GM12878 (cell line): Measurements from ENCODE around the gene PRDM2. TPM values are rescaled to one million over a fixed set of nuclear protein-coding genes. Genes with fewer than 3 reads are reported as not detected.

Experiments used
- ATAC-seq: fragments of 200-7000 bp; cut with Tn5 transposase; 3 replicates; pipeline ENCODE4 v1.9.1; 2020; ENCODE audit warnings: mild to moderate bottlenecking, moderate library complexity
- BruUV-seq: library from RNA; stranded (reverse); fragments of 400-500 nt; replicated peaks from 2 replicates; lab custom pipeline; 2021; lab: Mats Ljungman, UMichigan
- CTCF ChIA-PET: fragments of 300-600 bp; sonication (Branson Sonifier 250); formaldehyde crosslinking; extraction: SDS; loops from one replicate; lab custom pipeline; 2021; ENCODE audit warnings: inconsistent platforms; lab: Yijun Ruan, JAX
- POLR2A ChIA-PET: fragments of 350-600 bp; formaldehyde crosslinking; extraction: SDS; loops from one replicate; lab custom pipeline; 2021; ENCODE audit warnings: inconsistent platforms; lab: Charles Lee
- RAD21 ChIA-PET: fragments of 300-600 bp; sonication (Branson Sonifier 250); formaldehyde crosslinking; loops from one replicate; lab custom pipeline; 2023; ENCODE audit warnings: antibody characterized with exemption; ENCODE audit not compliant: unreplicated experiment; lab: Charles Lee
- SMC1A ChIA-PET: fragments of 300-600 bp; sonication (Branson Sonifier 250); formaldehyde crosslinking; loops from one replicate; lab custom pipeline; 2023; ENCODE audit not compliant: unreplicated experiment, uncharacterized antibody; lab: Charles Lee
- DNase-seq: peaks from one replicate; pipeline ENCODE4 v3.0.0-alpha.2; 2011; ENCODE audit warnings: low read depth, low spot score
- FAIRE-seq: peaks from 3 replicates; lab custom pipeline; 2011; peaks lifted over from hg19 to GRCh38; lab: Jason Lieb, UNC
- H2AFZ ChIP-seq: 2 replicates; pipeline ENCODE4 v1.6.0; 2011; ENCODE audit warnings: low read depth, low read length, control low read depth; ENCODE audit not compliant: control insufficient read depth
- H3K27ac ChIP-seq: 2 replicates; pipeline ENCODE4 v1.5.1; 2011; ENCODE audit warnings: control low read depth; ENCODE audit not compliant: control insufficient read depth, insufficient read depth
- H3K27me3 ChIP-seq, 2 experiments: replicated peaks in 1 of 2; 2 replicates each; pipeline versions ENCODE4 v1.6.0 to v1.6.1; 2011; ENCODE audit warnings: low read length in 1 of 2; ENCODE audit not compliant: control insufficient read depth in 2 of 2, insufficient read depth in 2 of 2
- H3K36me3 ChIP-seq, 2 experiments: 2 replicates each; pipeline ENCODE4 v1.5.1; 2011; ENCODE audit warnings: low read length in 1 of 2; ENCODE audit not compliant: control insufficient read depth in 2 of 2, insufficient read depth in 2 of 2
- H3K4me1 ChIP-seq: 2 replicates; pipeline ENCODE4 v1.6.1; 2011; ENCODE audit warnings: mild to moderate bottlenecking, low read length, moderate library complexity, mixed read lengths; ENCODE audit not compliant: control insufficient read depth, insufficient read depth
- H3K4me2 ChIP-seq: 2 replicates; pipeline ENCODE4 v1.6.0; 2011; ENCODE audit warnings: control low read depth; ENCODE audit not compliant: control insufficient read depth, insufficient read depth
- H3K4me3 ChIP-seq: fragments of 200-600 bp; sonication (generic); 2 replicates; pipeline ENCODE4 v1.5.1; 2016
- H3K79me2 ChIP-seq: 2 replicates; pipeline ENCODE4 v1.6.0; 2011; ENCODE audit warnings: low read length; ENCODE audit not compliant: control insufficient read depth, insufficient read depth
- H3K9ac ChIP-seq: 2 replicates; pipeline ENCODE4 v1.8.0; 2011; ENCODE audit warnings: low read length, control low read depth, mixed read lengths; ENCODE audit not compliant: control insufficient read depth, insufficient read depth
- H3K9me3 ChIP-seq: replicated peaks from 3 replicates; pipeline ENCODE4 v1.5.1; 2011; ENCODE audit warnings: mild to moderate bottlenecking, low read length; ENCODE audit not compliant: control insufficient read depth, insufficient read depth
- H4K20me1 ChIP-seq: 2 replicates; pipeline ENCODE4 v1.6.0; 2011; ENCODE audit not compliant: control insufficient read depth, insufficient read depth
- E4F1 ChIP-seq: fragments of 450-650 bp; IDR thresholded peaks from 2 replicates; pipeline ENCODE4 v1.6.1; 2018; ENCODE audit warnings: borderline replicate concordance, mild to moderate bottlenecking; ENCODE audit not compliant: partially characterized antibody
- PML ChIP-seq: IDR thresholded peaks from 2 replicates; pipeline ENCODE4 v1.6.1; 2012; ENCODE audit warnings: low read length, inconsistent platforms
- POLR2A ChIP-seq: IDR thresholded peaks from 2 replicates; pipeline ENCODE4 v1.6.1; 2011; ENCODE audit warnings: low read depth, mild to moderate bottlenecking, low read length
- POLR2AphosphoS5 ChIP-seq: IDR thresholded peaks from 2 replicates; pipeline ENCODE4 v1.6.1; 2011; ENCODE audit warnings: mild to moderate bottlenecking, low read length, inconsistent platforms
- STAT1 ChIP-seq: fragments of 450-650 bp; conservative IDR thresholded peaks from 2 replicates; pipeline ENCODE4 v1.6.1; 2014; ENCODE audit warnings: antibody characterized with exemption, mild to moderate bottlenecking
- ZNF592 ChIP-seq: fragments of 450-650 bp; IDR thresholded peaks from 2 replicates; pipeline ENCODE4 v1.6.1; 2017; ENCODE audit warnings: mild to moderate bottlenecking, moderate library complexity
- WGBS: methylation state at CpG from one replicate; pipeline ENCODE4 v1.1.6; 2016; ENCODE audit warnings: low lambda C conversion rate; ENCODE audit not compliant: insufficient replicate concordance, insufficient coverage; ENCODE audit errors: missing lambda C conversion rate; 5-methylcytosine and 5-hydroxymethylcytosine counted together
- in situ Hi-C: fragments of 300-500 bp; cut with MboI; formaldehyde crosslinking; loops from 9 replicates; pipeline ENCODE4 v1.14.3; 2018; ENCODE audit warnings: mixed read lengths
- intact Hi-C: fragments of 100-400 bp; cut with micrococcal nuclease; formaldehyde crosslinking; loops from one replicate; pipeline ENCODE4 v1.14.2; 2022; ENCODE audit not compliant: unreplicated experiment
- polyA plus RNA-seq, 11 experiments: library from polyadenylated mRNA; depleted of rRNA in 4 of 11; unstranded in 6 of 11; stranded (reverse) in 5 of 11; fragments of >200 nt; fragmentation: Nextera tagmentation in 4 of 11; fragmentation: Illumina TruSeq in 1 of 11; extraction: Ambion mirVana in 4 of 11; extraction: Trizol in 1 of 11; gene quantifications; 1 replicate in 1 of 11; 2 replicates in 10 of 11; pipeline versions ENCODE4 v1.2.1 to v1.2.3, GENCODE V29; 2011 to 2016; ENCODE audit warnings: inconsistent platforms in 2 of 11, missing spikeins in 2 of 11, low read depth in 1 of 11
- total RNA-seq, 4 experiments: library from RNA; depleted of rRNA in 3 of 4; stranded (reverse); fragments of >200 nt in 3 of 4; fragmentation: Illumina TruSeq in 1 of 4; extraction: Trizol in 1 of 4; gene quantifications; 2 replicates each; pipeline versions ENCODE4 v1.2.1 to v1.2.3, GENCODE V29; 2013 to 2021

Gene PRDM2
- total and polyA plus RNA-seq, 10 of the 15 experiments (the other 5 are each of a cell fraction or from before 2014, with no cell fraction given): 8.4 to 45.1 (median 23.5) TPM

GRCh38 chr1:13788795-13789194 lies 88.8 kb downstream of the PRDM2 start:
- WGBS: 98% methylated on average over 6 of the region's 6 CpGs
- SMC1A ChIA-PET: interaction anchor here (0.7 to 1.2 kb wide), 3 partner anchors 10 to 59 kb away, joined by 3 to 4 read pairs (median 4); no protein-coding TSS in a partner anchor
- peaks cover 30% of the 10 kb centered on the region for H3K79me2 ChIP-seq

More at GRCh38 chr1:13788795-13789194, 88.8 kb downstream of the PRDM2 start:
- CTCF ChIA-PET: interaction anchor here (0.9 kb wide), 1 partner anchor 35 kb away, joined by 4 read pairs; no protein-coding TSS in a partner anchor
- ATAC-seq (no peak), FAIRE-seq (no peak), DNase-seq (no peak)
- no peak overlapping the region for H2AFZ ChIP-seq
- H3K27me3 ChIP-seq: no peaks in the 10 kb centered on the region
- no peak overlapping the region for H3K9ac ChIP-seq
- H3K27ac ChIP-seq: no peak overlapping the region
- no peaks in the 10 kb centered on the region for H4K20me1 ChIP-seq
- intact Hi-C loops (no loop called here), in situ Hi-C loops (no loop called here)
- RAD21 ChIA-PET: no interaction called here
- POLR2A ChIA-PET: no interaction called here
- H3K4me2 ChIP-seq: no peak overlapping the region
- BruUV-seq: no TSS peak
- peaks cover 13 to 37% of the 10 kb centered on the region in 2 experiments; a peak in 3 of 4 replicates for H3K36me3 ChIP-seq
- peaks cover 14% of the 10 kb centered on the region for H3K4me1 ChIP-seq
- no peak overlapping the region for H3K4me3 ChIP-seq
- TF ChIP-seq PML (no peak), E4F1 (no peak), ZNF592 (no peak), POLR2AphosphoS5 (0 out of 2 replicates have a peak, but pooled peaks have one; percentile 48), POLR2A (0 out of 2 replicates have a peak, but pooled peaks have one; percentile 30), STAT1 (no peak)
- H3K9me3 ChIP-seq: no peaks in the 10 kb centered on the region
